HFFc6 (cell line): ENCODE data around the gene PATJ. TPM values are rescaled to one million over a fixed set of nuclear protein-coding genes. Genes with fewer than 3 reads are reported as not detected.
A peak's percentile ranks its signal among the peaks of the same experiment; 100 is the strongest.

Experiments used
- DNase-seq: peaks from one replicate; pipeline ENCODE4 v3.0.0-alpha.2; 2018
- H3K27ac Mint-ChIP-seq: 2 replicates; pipeline ENCODE4 v1.8.0; 2020; ENCODE audit warnings: mild to moderate bottlenecking, mixed read lengths
- H3K27me3 Mint-ChIP-seq: 2 replicates; pipeline ENCODE4 v1.8.0; 2021; ENCODE audit warnings: mild to moderate bottlenecking, moderate library complexity, mixed read lengths; ENCODE audit not compliant: insufficient read depth
- H3K36me3 Mint-ChIP-seq: 2 replicates; pipeline ENCODE4 v1.8.0; 2021; ENCODE audit warnings: low read depth, mixed read lengths
- H3K4me1 Mint-ChIP-seq: 2 replicates; pipeline ENCODE4 v1.8.0; 2020; ENCODE audit warnings: low read depth, mixed read lengths
- H3K4me3 Mint-ChIP-seq: 2 replicates; pipeline ENCODE4 v1.8.0; 2020; ENCODE audit warnings: mild to moderate bottlenecking, moderate library complexity, mixed read lengths
- H3K9me3 Mint-ChIP-seq: 2 replicates; pipeline ENCODE4 v1.8.0; 2020; ENCODE audit warnings: mild to moderate bottlenecking, mixed read lengths
- CTCF ChIP-seq: fragments of 200-600 bp; sonication (generic); IDR thresholded peaks from 2 replicates; pipeline ENCODE4 v1.5.0; 2021; ENCODE audit warnings: antibody characterized with exemption, mild to moderate bottlenecking
- total RNA-seq, 6 experiments: library from RNA; stranded (reverse); fragmentation: NEBNext Ultra II Directional; extraction: Animal tissue kit (Norgen Biotek cat#: 25700); gene quantifications; 2 replicates in 1 of 6; 3 replicates in 5 of 6; pipeline ENCODE4 v1.2.3, GENCODE V29; 2021

The PATJ gene
- total RNA-seq, 6 experiments from 2014 or later: 4.7 to 8.0 (median 5.7) TPM

GRCh38 chr1:62076286-62076685 lies 334.0 kb downstream of the PATJ start:
- TF ChIP-seq CTCF: no peak
- DNase-seq: peak; percentile 44
- Mint-ChIP-seq H3K27ac (no peak overlapping the region), H3K27me3 (no peaks in the 10 kb centered on the region; the same call in none of the 2 replicates), H3K4me1 (no peaks in the 10 kb centered on the region; the same call in 1 of the 2 replicates), H3K36me3 (no peaks in the 10 kb centered on the region), H3K4me3 (no peak overlapping the region), H3K9me3 (no peaks in the 10 kb centered on the region)

- Mint-ChIP-seq H3K4me1 (no peaks in the 10 kb centered on the region; the same call in 1 of the 2 replicates), H3K27ac (no peak overlapping the region), H3K4me3 (no peak overlapping the region), H3K9me3 (no peaks in the 10 kb centered on the region), H3K36me3 (no peaks in the 10 kb centered on the region), H3K27me3 (no peaks in the 10 kb centered on the region; the same call in 1 of the 2 replicates)
- TF ChIP-seq CTCF: no peak
- no peak for DNase-seq
These were observed 335.5 kb downstream of the PATJ start for GRCh38 chr1:62077821-62078220.

GRCh38 chr1:62082456-62083363 lies 340.4 kb downstream of the PATJ start:
- Mint-ChIP-seq H3K4me1 (no peaks in the 10 kb centered on the region), H3K9me3 (no peaks in the 10 kb centered on the region), H3K27ac (no peak overlapping the region), H3K4me3 (no peak overlapping the region), H3K36me3 (no peaks in the 10 kb centered on the region), H3K27me3 (no peaks in the 10 kb centered on the region)
- TF ChIP-seq CTCF: peak; percentile 93
- peak; percentile 39 for DNase-seq

- H3K4me1 Mint-ChIP-seq: no peaks in the 10 kb centered on the region
- DNase-seq: no peak
- no peaks in the 10 kb centered on the region for H3K36me3 Mint-ChIP-seq
- no peak for TF ChIP-seq CTCF
- H3K9me3 Mint-ChIP-seq: no peaks in the 10 kb centered on the region
- no peak overlapping the region for H3K4me3 Mint-ChIP-seq
- no peak overlapping the region for H3K27ac Mint-ChIP-seq
- H3K27me3 Mint-ChIP-seq: no peaks in the 10 kb centered on the region
These were observed 342.1 kb downstream of the PATJ start for GRCh38 chr1:62084310-62084890.

- Mint-ChIP-seq H3K36me3 (no peaks in the 10 kb centered on the region), H3K4me3 (no peak overlapping the region), H3K4me1 (no peaks in the 10 kb centered on the region), H3K9me3 (no peaks in the 10 kb centered on the region), H3K27me3 (no peaks in the 10 kb centered on the region), H3K27ac (no peak overlapping the region)
- TF ChIP-seq CTCF: no peak
- no peak for DNase-seq
These were observed 346.2 kb downstream of the PATJ start for GRCh38 chr1:62088439-62088838.
